H9 (cell line): ENCODE results near the gene TSPAN13. TPM values are rescaled to one million over a fixed set of nuclear protein-coding genes. Genes with fewer than 3 reads are reported as not detected.
A peak's percentile ranks its signal among the peaks of the same experiment; 100 is the strongest.

Experiments
- DNase-seq: peaks from one replicate; pipeline ENCODE4 v3.0.0-alpha.2; 2017
- H2AFZ ChIP-seq: one replicate; pipeline ENCODE4 v1.6.1; 2013; ENCODE audit warnings: mild to moderate bottlenecking, low read length, control low read depth, moderate library complexity
- H2AK5ac ChIP-seq: 2 replicates; pipeline ENCODE4 v1.6.1; 2013; ENCODE audit warnings: low read length, control low read depth, mixed read lengths; ENCODE audit not compliant: insufficient read length
- H2BK120ac ChIP-seq: one replicate; pipeline ENCODE4 v1.6.1; 2013; ENCODE audit warnings: low read depth, mild to moderate bottlenecking, low read length, control low read depth, inconsistent platforms; ENCODE audit not compliant: poor library complexity, severe bottlenecking
- H2BK12ac ChIP-seq: 2 replicates; pipeline ENCODE4 v1.6.1; 2013; ENCODE audit warnings: low read length, control low read depth, mixed read lengths, low read depth; ENCODE audit not compliant: insufficient read length
- H2BK15ac ChIP-seq: 2 replicates; pipeline ENCODE4 v1.6.1; 2013; ENCODE audit warnings: low read depth, low read length, control low read depth
- H2BK20ac ChIP-seq: one replicate; pipeline ENCODE4 v1.6.1; 2013; ENCODE audit warnings: low read depth, mild to moderate bottlenecking, low read length, control low read depth, inconsistent platforms; ENCODE audit not compliant: poor library complexity, severe bottlenecking
- H2BK5ac ChIP-seq: 2 replicates; pipeline ENCODE4 v1.6.1; 2013; ENCODE audit warnings: low read length, control low read depth, mixed read lengths; ENCODE audit not compliant: insufficient read length
- H3K14ac ChIP-seq: 2 replicates; pipeline ENCODE4 v1.6.1; 2013; ENCODE audit warnings: low read length, control low read depth; ENCODE audit not compliant: insufficient read depth
- H3K18ac ChIP-seq: 2 replicates; pipeline ENCODE4 v1.6.1; 2013; ENCODE audit warnings: low read depth, mild to moderate bottlenecking, mixed read lengths, low read length, control low read depth; ENCODE audit not compliant: insufficient read length
- H3K23ac ChIP-seq: 2 replicates; pipeline ENCODE4 v1.6.1; 2013; ENCODE audit warnings: low read length, control low read depth, mixed read lengths, low read depth; ENCODE audit not compliant: insufficient read length
- H3K23me2 ChIP-seq: 2 replicates; pipeline ENCODE4 v1.6.1; 2013; ENCODE audit warnings: low read depth, mild to moderate bottlenecking, mixed read lengths, low read length, control low read depth; ENCODE audit not compliant: insufficient read length, poor library complexity, severe bottlenecking
- H3K27ac ChIP-seq: 2 replicates; pipeline ENCODE4 v1.5.1; 2013; ENCODE audit warnings: low read length, control low read depth, mixed read lengths, low read depth; ENCODE audit not compliant: insufficient read length
- H3K27me3 ChIP-seq: 2 replicates; pipeline ENCODE4 v1.6.1; 2013; ENCODE audit warnings: low read length, control low read depth, inconsistent platforms; ENCODE audit not compliant: insufficient read depth
- H3K4ac ChIP-seq: 2 replicates; pipeline ENCODE4 v1.6.1; 2013; ENCODE audit warnings: low read depth, mild to moderate bottlenecking, control low read depth, inconsistent platforms, low read length, moderate library complexity
- H3K4me1 ChIP-seq: 2 replicates; pipeline ENCODE4 v1.6.1; 2013; ENCODE audit warnings: low read length, control low read depth, inconsistent platforms; ENCODE audit not compliant: insufficient read depth
- H3K4me2 ChIP-seq: 2 replicates; pipeline ENCODE4 v1.6.1; 2013; ENCODE audit warnings: low read length, control low read depth, mixed read lengths; ENCODE audit not compliant: insufficient read length, insufficient read depth
- H3K56ac ChIP-seq: 2 replicates; pipeline ENCODE4 v1.6.1; 2013; ENCODE audit warnings: low read depth, mild to moderate bottlenecking, mixed read lengths, low read length, control low read depth; ENCODE audit not compliant: insufficient read length
- H3K79me1 ChIP-seq: 2 replicates; pipeline ENCODE4 v1.6.1; 2013; ENCODE audit warnings: low read depth, mild to moderate bottlenecking, moderate library complexity, low read length, control low read depth, inconsistent platforms; ENCODE audit not compliant: insufficient read depth, poor library complexity, severe bottlenecking
- H3K79me2 ChIP-seq: 2 replicates; pipeline ENCODE4 v1.6.1; 2013; ENCODE audit warnings: low read length, control low read depth, inconsistent platforms; ENCODE audit not compliant: insufficient read depth
- H3K9ac ChIP-seq: 2 replicates; pipeline ENCODE4 v1.6.1; 2013; ENCODE audit warnings: low read length, control low read depth, mixed read lengths; ENCODE audit not compliant: insufficient read length; ENCODE audit errors: extremely low read depth
- H3K9me3 ChIP-seq: one replicate; pipeline ENCODE4 v1.6.1; 2013; ENCODE audit warnings: low read depth, low read length, inconsistent platforms; ENCODE audit not compliant: control insufficient read depth
- H3T11ph ChIP-seq: one replicate; pipeline ENCODE4 v1.6.1; 2013; ENCODE audit warnings: mild to moderate bottlenecking, low read length, control low read depth, inconsistent platforms
- H4K20me1 ChIP-seq: one replicate; pipeline ENCODE4 v1.6.1; 2013; ENCODE audit not compliant: control insufficient read depth, insufficient read length, insufficient read depth
- H4K5ac ChIP-seq: 2 replicates; pipeline ENCODE4 v1.6.1; 2013; ENCODE audit warnings: low read depth, mild to moderate bottlenecking, mixed read lengths, low read length, control low read depth; ENCODE audit not compliant: insufficient read length
- H4K8ac ChIP-seq: replicated peaks from 2 replicates; pipeline ENCODE4 v1.6.1; 2013; ENCODE audit warnings: low read length, control low read depth, mixed read lengths, low read depth; ENCODE audit not compliant: insufficient read length
- H4K91ac ChIP-seq: 2 replicates; pipeline ENCODE4 v1.6.1; 2013; ENCODE audit warnings: low read depth, mild to moderate bottlenecking, moderate library complexity, mixed read lengths, low read length, control low read depth; ENCODE audit not compliant: insufficient read length
- H3K27ac Mint-ChIP-seq, 3 experiments: 2 replicates in 2 of 3; 3 replicates in 1 of 3; pipeline ENCODE4 v1.8.0; 2020 to 2021; ENCODE audit warnings: mixed read lengths in 3 of 3, mild to moderate bottlenecking in 1 of 3, moderate library complexity in 1 of 3
- H3K27me3 Mint-ChIP-seq: 2 replicates; pipeline ENCODE4 v1.8.0; 2021; ENCODE audit warnings: low read depth, mild to moderate bottlenecking, moderate library complexity, mixed read lengths
- H3K36me3 Mint-ChIP-seq, 3 experiments: 2 replicates in 2 of 3; 3 replicates in 1 of 3; pipeline ENCODE4 v1.8.0; 2020 to 2021; ENCODE audit warnings: low read depth in 3 of 3, mixed read lengths in 3 of 3; ENCODE audit not compliant: insufficient read depth in 1 of 3
- H3K4me1 Mint-ChIP-seq, 2 experiments: 2 replicates each; pipeline ENCODE4 v1.8.0; 2020; ENCODE audit warnings: mixed read lengths in 2 of 2
- H3K4me3 Mint-ChIP-seq, 2 experiments: 2 replicates in 1 of 2; 3 replicates in 1 of 2; pipeline ENCODE4 v1.8.0; 2020 to 2021; ENCODE audit warnings: mild to moderate bottlenecking in 2 of 2, mixed read lengths in 2 of 2, moderate library complexity in 1 of 2
- H3K9me3 Mint-ChIP-seq, 2 experiments: 2 replicates in 1 of 2; 3 replicates in 1 of 2; pipeline ENCODE4 v1.8.0; 2020; ENCODE audit warnings: mild to moderate bottlenecking in 2 of 2, mixed read lengths in 2 of 2, moderate library complexity in 1 of 2
- CTCF ChIP-seq: fragments of 200-600 bp; sonication (generic); conservative IDR thresholded peaks from 3 replicates; pipeline ENCODE4 v1.8.0; 2021; ENCODE audit warnings: antibody characterized with exemption, mild to moderate bottlenecking
- WGBS: extraction: QIAGEN DNeasy Blood & Tissue Kit; methylation state at CpG from one replicate; pipeline ENCODE4 v1.1.7; 2013; ENCODE audit warnings: missing lambda C conversion rate, low lambda C conversion rate, mixed read lengths; ENCODE audit not compliant: insufficient read length; ENCODE audit errors: extremely low coverage; 5-methylcytosine and 5-hydroxymethylcytosine counted together
- total RNA-seq: library from RNA; stranded (reverse); gene quantifications from 2 replicates; pipeline ENCODE4 v1.2.1, GENCODE V29; 2021

TSPAN13 gene
- total RNA-seq, 1 experiment from 2014 or later: 18.7 TPM

DNA sequence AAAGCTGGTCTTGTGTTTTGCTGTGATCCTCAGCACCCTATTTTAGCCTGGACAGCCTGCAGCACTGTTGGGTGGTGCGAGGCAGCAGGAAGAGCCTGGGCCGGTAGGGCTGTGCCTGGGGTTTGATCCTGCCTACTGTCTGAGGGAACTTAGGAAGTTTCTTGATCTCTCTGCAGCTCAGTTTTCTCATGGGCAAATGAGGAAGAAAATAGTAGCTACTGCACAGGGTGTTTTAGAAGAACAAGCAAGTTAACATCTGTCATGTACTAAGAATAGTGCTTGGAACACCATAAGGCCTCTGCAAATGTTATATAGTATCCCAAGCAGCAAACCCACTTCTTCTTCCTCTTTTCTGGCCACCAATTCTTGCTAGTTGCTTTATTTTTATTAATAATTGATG is 63.3 kb downstream of the TSPAN13 start:
- Histone ChIP-seq H2BK5ac (no peak overlapping the region), H2BK120ac (no peak overlapping the region), H3K14ac (no peak overlapping the region), H2AFZ (no peak overlapping the region), H3K4me1 (no peaks in the 10 kb centered on the region), H4K91ac (no peak overlapping the region), H3K23ac (no peak overlapping the region), H4K8ac (no peak overlapping the region), H3K9ac (no peak overlapping the region), H3K56ac (no peak overlapping the region), H3K27me3 (no peaks in the 10 kb centered on the region), H4K20me1 (no peaks in the 10 kb centered on the region), H2BK20ac (no peak overlapping the region), H3K27ac (no peak overlapping the region), H3K79me1 (no peaks in the 10 kb centered on the region), H3K9me3 (no peaks in the 10 kb centered on the region), H3K4ac (no peak overlapping the region), H3K79me2 (no peaks in the 10 kb centered on the region), H3K18ac (no peak overlapping the region), H2AK5ac (no peak overlapping the region), H4K5ac (no peak overlapping the region), H3T11ph (no peak overlapping the region), H2BK12ac (no peak overlapping the region), H2BK15ac (no peak overlapping the region), H3K4me2 (no peak overlapping the region), H3K23me2 (no peaks in the 10 kb centered on the region)
- Mint-ChIP-seq H3K27me3 (no peaks in the 10 kb centered on the region), H3K9me3 (no peaks in the 10 kb centered on the region; a peak in 1 of 5 replicates), H3K4me3 (no peak overlapping the region), H3K4me1 (peaks cover 0 to 3% of the 10 kb centered on the region in 2 experiments; a peak in 1 of 4 replicates), H3K36me3 (no peaks in the 10 kb centered on the region), H3K27ac (0 out of 7 replicates have a peak overlapping the region, but pooled peaks of 1 of the 3 experiments have one; percentile 26)
- no peak for TF ChIP-seq CTCF
- WGBS: no CpG with 5 or more reads among the region's 2 CpGs
- DNase-seq: no peak
